ENCODE measurements around the gene RPGR.
A peak's percentile ranks its signal among the peaks of the same experiment; 100 is the strongest.

The RPGR gene, protein sequence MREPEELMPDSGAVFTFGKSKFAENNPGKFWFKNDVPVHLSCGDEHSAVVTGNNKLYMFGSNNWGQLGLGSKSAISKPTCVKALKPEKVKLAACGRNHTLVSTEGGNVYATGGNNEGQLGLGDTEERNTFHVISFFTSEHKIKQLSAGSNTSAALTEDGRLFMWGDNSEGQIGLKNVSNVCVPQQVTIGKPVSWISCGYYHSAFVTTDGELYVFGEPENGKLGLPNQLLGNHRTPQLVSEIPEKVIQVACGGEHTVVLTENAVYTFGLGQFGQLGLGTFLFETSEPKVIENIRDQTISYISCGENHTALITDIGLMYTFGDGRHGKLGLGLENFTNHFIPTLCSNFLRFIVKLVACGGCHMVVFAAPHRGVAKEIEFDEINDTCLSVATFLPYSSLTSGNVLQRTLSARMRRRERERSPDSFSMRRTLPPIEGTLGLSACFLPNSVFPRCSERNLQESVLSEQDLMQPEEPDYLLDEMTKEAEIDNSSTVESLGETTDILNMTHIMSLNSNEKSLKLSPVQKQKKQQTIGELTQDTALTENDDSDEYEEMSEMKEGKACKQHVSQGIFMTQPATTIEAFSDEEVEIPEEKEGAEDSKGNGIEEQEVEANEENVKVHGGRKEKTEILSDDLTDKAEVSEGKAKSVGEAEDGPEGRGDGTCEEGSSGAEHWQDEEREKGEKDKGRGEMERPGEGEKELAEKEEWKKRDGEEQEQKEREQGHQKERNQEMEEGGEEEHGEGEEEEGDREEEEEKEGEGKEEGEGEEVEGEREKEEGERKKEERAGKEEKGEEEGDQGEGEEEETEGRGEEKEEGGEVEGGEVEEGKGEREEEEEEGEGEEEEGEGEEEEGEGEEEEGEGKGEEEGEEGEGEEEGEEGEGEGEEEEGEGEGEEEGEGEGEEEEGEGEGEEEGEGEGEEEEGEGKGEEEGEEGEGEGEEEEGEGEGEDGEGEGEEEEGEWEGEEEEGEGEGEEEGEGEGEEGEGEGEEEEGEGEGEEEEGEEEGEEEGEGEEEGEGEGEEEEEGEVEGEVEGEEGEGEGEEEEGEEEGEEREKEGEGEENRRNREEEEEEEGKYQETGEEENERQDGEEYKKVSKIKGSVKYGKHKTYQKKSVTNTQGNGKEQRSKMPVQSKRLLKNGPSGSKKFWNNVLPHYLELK
- total RNA-seq: 4.7 to 12.2 (median 8.0) reads per million in 18 experiments

DNA sequence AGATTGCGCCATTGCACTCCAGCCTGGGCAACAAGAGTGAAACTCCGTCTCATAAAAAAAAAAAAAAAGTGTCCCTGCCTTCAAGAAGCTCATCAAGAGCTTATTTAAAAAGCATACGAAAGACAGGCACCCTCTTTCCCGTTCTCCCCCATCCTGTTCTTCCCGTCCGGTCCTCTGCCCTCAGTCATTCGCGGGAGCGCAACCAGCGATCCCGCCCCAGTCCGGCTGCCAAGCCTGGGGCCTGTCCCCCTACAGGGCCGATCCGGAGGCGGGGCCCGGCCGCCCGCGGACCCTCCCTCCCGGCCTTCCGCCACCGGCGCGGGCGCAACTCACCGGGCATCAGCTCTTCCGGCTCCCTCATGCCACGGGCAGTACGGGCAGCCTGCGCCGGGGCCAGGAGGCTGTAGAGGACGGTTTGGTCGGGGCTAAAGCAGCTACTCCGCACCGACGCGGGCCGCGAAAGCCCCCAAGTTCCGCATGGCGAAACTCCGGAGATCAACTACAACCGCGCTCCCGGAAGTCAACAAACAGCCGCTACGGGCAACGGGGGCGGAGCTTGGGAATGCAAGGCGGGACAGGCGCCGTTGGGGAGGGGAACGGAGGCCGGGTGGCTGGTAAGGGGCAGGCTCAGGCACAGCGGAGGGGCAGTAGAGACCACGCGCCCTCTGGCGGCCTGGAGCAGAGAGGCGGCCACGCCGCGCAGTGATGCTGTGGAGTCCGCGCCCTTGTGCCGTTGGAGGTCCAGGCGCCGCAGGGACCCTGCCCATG, at the start of gene RPGR:
Gene RPGR, minus strand, starts transcription at position 503 of the 768 bp plus-strand sequence. Its CDS starts 142 bp downstream, at position 361.
- DNase-seq: peak; percentile 91

- DNase-seq: no peak
Measured at GRCh38 chrX:38376747-38377146, 49.4 kb upstream of the RPGR start.

DNA sequence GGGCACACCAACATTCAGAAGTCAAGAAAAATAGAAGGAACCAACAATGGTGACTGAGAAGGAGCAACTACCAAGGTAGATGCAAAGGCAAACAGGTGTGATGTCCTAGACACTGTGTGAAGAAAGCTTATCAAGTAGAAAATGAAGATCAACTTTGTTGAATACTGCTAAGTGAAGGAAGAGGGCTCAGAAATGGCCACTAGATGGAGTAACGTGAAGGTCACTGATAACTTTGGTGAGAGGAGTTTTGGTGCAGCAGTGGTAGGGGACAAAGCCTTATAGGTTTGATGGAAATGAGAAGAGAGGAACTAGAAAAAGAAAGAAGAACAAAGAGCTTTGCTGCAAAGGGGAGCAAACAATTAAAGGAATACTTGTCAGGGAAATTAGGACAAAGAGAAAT, 48.6 kb upstream of the RPGR start:
- peak; percentile 18 to 34 for DNase-seq

DNA sequence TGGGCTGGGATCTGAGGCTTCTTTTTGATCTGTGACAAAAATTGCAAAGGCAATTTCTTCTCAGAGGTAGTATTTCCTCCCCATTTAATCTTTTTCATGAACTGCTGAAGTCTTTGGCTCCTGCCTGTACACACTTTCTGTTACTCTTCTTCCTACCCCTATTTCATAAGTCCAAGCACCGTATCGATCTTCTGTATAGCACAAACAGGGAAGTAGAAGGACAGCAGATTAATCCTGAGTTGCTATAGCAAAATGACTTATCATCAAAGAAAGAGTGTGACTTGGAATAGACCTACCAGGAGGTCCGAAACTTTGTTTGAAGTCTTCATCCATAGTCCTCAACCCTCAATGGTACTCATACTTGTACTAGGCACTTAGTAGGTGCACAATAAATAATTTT, 47.1 kb upstream of the RPGR start:
- DNase-seq: no peak

GRCh38 chrX:38371641-38372040, 44.3 kb upstream of the RPGR start:
- no peak for DNase-seq

DNA sequence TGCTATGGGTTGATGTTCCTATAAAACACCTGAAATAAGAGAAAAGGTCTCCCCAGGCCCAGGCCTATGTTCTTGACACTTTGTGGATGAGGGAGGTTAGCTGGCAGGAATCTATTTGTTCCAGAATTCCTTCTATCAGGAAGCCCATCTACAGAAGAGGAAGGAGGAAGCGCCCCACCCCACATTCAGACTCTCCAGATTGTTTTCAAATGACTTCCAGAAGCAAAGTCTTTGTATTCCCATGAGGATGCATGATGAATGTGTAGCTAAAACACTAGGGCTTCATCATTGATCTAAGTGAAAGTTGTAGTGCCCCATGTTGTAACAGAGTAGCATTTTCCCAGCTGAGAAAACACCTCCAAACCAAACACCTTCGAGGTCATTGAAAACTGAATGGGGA, 41.5 kb upstream of the RPGR start:
- no peak for DNase-seq

- DNase-seq: peak; percentile 54 to 55
Measured at GRCh38 chrX:38365954-38366353, 38.6 kb upstream of the RPGR start.

DNA sequence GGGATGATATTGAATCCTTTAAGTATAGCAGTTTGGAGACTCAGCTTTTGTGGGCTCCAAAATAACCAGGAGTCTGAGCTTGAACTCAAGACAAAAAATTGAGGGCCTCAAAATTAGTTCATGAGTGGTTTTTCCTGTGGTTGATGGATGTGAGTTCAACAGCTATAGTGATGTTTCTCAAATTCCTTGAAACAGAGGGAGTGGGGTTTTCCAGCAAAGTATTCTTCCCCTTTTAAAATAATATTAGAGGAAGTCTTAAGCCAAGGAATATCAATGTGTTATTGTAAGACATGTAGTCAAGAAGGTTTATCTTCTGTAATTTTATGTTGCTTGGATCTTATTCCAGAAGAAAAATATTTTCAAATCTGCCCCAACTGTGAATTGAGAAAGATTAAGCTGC, 35.7 kb upstream of the RPGR start:
- DNase-seq: peak; percentile 47 to 58

- no peak for DNase-seq
Measured at GRCh38 chrX:38357747-38358673, 30.7 kb upstream of the RPGR start.

DNA sequence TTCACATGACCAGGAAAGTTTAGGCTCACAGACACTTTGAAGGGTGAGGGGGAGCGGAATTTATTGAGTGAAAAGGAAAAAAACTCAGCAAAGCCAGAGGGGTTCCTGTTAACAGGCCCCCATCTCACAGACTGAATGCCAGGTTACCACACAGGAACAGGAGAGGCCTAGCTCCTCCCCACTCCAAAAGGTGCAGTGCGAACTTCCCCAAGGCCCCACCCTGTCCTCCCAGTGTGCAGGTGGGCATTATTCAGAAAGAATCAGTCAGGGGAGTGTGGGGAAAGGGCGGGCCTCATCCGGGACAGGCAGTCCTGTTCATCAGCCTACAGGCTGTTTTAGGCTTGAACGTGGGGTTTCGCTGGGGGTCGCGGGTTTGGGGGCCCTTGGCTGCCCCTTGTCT, 29.1 kb upstream of the RPGR start:
- no peak for DNase-seq

DNA sequence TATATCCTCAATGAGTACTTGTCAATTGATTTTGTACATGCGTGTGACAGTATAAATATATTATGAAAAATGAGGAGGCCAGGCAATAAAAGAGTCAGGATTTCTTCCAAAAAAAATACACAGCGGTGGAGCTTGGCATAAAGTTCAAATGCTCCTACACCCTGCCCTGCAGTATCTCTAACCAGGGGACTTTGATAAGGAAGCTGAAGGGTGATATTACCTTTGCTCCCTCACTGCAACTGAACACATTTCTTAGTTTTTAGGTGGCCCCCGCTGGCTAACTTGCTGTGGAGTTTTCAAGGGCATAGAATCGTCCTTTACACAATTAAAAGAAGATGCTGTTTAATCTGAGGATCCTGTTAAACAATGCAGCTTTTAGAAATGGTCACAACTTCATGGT, 25.1 kb upstream of the RPGR start, which contains the start of gene OTC:
Gene OTC, plus strand, starts transcription at position 243 of the 400 bp plus-strand sequence. Its CDS starts 93 bp downstream, at position 336.
- no peak for DNase-seq

GRCh38 chrX:38351346-38351745, 24.0 kb upstream of the RPGR start:
- DNase-seq: no peak

DNA sequence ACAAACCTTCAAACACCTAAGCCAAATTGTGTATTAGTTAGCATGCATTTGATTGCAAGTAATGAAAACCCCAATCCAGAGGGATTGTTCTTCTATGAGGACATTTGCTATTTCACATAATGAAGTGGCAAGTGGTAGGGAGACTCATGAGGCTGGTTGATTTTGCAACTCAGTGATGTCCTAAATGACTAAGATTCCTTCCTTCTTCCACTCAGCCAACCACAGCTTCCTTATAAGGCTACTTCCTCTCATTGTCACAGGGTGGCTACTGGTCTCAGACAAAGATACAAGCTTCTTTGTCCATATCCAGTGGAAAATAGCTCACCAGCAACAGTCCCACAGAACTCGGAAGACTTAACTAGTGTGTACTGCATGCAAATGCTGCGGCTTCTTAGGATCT, 19.8 kb upstream of the RPGR start:
- DNase-seq: peak; percentile 87

- DNase-seq: no peak
Measured at GRCh38 chrX:38346150-38346549, 18.8 kb upstream of the RPGR start.

GRCh38 chrX:38342853-38343778, 15.8 kb upstream of the RPGR start:
- DNase-seq: no peak

- no peak for DNase-seq
Measured at GRCh38 chrX:38341442-38341841, 14.1 kb upstream of the RPGR start.

GRCh38 chrX:38336538-38337240, 9.4 kb upstream of the RPGR start:
- DNase-seq: peak in 1 of 2 donors; percentile 14

- DNase-seq: peak in 1 of 2 donors; percentile 15
Measured at GRCh38 chrX:38335382-38335781, 8.1 kb upstream of the RPGR start.

DNA sequence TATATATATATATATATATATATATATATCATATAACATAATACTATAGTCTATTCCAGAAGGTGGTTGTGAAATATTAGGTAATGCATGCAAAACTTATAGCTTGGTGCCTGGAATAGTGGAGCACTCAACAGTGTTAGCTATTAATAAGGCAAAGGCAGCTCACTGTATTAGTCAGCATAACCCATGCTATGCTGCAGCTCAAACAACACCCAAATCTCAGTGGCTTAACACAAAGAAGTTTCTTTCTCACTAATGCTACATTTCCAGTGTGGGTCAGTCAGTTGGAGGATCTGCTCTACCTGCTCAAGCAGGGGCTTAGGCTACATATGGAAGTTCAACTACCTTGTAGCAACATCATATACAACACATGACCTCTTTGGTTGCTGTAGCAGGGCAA, 5.2 kb upstream of the RPGR start:
- no peak for DNase-seq

Measured in inflammatory macrophage (primary cell).